Measurements from ENCODE around the gene TIMM23B.
"Not testable (repeated sequence)": the region's sequence is repeated elsewhere in the genome, so short reads cannot be mapped to it uniquely, and the experiment has no call there.

DNA sequence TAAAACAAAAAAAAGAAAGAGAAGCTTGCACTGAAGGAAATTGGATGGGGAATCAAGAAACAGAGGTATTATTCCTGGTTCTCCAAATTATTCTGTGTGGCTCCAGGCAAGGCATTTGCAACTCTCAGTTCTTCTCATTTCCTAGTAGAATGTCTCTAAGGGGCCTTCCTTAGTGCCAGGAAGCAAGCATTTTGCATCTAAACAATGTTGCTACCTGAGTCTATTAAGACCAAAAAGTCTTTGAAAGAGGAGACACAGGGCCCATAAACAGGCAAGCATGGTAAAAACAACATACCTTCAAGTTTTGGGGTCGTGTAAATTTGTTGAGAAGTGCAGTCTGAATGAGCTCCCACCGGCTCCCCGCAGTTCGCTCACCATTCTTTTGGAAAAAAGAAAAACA is 19.8 kb upstream of the TIMM23B start:
- TF ChIP-seq, protein P1, sequence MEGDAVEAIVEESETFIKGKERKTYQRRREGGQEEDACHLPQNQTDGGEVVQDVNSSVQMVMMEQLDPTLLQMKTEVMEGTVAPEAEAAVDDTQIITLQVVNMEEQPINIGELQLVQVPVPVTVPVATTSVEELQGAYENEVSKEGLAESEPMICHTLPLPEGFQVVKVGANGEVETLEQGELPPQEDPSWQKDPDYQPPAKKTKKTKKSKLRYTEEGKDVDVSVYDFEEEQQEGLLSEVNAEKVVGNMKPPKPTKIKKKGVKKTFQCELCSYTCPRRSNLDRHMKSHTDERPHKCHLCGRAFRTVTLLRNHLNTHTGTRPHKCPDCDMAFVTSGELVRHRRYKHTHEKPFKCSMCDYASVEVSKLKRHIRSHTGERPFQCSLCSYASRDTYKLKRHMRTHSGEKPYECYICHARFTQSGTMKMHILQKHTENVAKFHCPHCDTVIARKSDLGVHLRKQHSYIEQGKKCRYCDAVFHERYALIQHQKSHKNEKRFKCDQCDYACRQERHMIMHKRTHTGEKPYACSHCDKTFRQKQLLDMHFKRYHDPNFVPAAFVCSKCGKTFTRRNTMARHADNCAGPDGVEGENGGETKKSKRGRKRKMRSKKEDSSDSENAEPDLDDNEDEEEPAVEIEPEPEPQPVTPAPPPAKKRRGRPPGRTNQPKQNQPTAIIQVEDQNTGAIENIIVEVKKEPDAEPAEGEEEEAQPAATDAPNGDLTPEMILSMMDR (IDR thresholded peaks at IDR 0.05; ENCODE audit: borderline replicate concordance, extremely low read depth, low read length, poor library complexity, severe bottlenecking) = not testable (repeated sequence)
- not testable (repeated sequence) for TF ChIP-seq EZH2 (IDR thresholded peaks at IDR 0.05; ENCODE audit: borderline replicate concordance, low read depth, low read length, severe bottlenecking)

Measured in DND-41 (cell line).